NCI-H2227 (cell line): ENCODE data around the gene WNT8B.

Source experiments
- DNase-seq: peaks from one replicate; lab custom pipeline; 2025; ENCODE audit not compliant: unreplicated experiment; lab: John Stamatoyannopoulos, UW

WNT8B gene

DNA sequence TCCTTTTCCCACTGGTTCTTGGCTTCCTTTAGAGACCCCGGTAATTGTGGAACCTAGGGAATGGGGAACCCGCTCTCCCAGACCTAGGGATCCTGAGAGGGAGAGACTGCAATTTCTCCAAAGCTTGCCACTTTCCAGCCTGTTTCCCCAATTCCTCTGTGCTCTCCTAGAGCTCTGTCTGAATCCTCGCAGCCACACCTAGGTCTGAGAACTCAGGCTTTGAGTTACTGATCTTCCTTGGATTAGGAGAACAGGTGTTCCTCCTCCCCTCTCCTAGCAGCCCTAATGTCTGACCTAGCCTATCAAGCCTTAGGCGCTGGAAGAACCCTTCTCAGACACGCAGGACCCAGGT, 20.0 kb downstream of the WNT8B start:
- no peak for DNase-seq

DNA sequence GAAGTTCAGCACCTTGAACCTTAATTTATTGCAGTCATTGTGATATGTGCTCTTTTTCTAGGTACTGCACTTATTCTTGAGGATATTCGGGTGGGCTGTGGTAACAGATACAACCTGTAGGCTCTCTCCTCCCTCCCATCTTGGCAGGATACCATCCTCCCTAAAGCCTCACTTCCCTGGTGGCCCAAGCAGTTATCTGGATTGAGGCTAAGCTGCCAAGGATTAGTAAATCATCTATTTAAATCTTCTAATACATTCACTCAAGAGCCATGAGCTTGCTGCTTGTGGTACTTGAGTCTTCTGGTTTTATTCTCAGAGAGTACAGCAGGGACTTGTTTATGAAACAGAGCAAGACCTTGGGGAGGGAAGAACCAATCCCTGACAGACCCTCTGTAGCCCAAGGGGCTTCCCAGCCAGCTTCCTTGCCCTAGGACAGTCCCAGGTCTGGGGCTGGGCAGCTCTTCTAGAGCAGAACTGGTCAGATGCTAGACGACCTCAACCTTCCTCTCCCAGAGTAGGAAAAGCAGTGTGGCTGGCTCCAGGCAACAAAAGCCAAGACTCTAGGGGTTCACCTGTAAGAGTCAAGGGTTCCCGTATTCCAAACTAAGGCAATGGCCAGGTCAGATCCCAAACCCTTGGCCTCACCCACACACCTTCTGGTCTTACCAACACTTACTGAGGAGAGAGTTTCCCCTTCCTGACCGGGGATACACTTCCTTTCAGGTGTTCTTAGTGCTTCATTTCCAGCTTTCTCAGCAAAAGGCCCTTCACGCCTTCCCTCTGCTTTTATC, 21.3 kb downstream of the WNT8B start:
- DNase-seq: no peak

DNA sequence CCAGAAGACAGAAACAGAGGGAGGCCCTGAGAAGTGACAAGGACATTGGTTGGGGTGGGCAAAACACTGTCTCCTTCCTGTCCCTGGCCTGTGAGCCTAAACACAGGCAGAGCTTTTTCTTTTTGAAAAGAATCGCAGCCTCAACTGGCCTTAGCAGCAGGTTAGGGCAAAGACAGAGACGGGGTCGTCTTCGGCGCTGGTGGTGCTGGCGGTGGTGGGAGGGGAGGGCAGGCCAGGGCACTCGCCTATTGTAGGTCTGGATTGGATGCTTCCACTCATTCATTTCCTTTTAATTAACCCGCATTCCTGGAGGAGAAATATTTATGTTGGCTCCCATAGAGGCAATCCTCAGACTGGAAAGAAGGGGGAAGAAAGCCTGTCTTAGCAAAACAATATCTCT, 22.6 kb downstream of the WNT8B start:
- no peak for DNase-seq

DNA sequence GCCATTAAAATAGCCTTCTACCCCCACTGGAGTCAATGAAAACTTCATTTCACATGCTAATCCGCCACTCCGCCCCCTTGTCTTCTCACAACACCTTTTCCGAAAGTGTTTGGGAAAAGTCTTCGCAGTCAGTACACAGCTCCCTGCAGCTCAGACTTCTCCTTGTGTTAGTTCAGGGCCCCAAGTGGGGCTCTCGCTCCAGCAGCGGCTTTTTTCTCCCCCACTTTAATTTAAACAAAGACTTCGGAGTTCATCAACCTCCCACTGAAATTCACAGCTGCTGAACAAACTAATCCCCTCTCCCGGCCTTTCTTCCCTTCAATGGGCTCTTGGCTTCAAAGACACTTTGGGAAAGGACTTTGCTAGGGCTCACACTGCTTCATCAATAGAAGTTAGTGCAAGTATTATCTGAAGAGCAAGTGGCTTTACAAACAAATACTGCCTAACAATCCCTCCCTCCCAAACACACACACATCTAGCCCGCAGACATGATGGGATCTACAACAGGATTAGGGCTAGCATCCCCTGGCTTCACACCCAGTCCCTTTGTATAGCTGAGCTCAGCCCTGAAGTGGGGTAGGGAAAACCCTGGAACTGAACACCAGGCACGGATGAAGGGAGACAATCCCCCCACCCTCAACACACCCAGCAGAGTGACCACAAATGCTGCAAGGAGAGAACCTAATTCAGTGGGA, 23.1 kb downstream of the WNT8B start:
- DNase-seq: no peak

DNA sequence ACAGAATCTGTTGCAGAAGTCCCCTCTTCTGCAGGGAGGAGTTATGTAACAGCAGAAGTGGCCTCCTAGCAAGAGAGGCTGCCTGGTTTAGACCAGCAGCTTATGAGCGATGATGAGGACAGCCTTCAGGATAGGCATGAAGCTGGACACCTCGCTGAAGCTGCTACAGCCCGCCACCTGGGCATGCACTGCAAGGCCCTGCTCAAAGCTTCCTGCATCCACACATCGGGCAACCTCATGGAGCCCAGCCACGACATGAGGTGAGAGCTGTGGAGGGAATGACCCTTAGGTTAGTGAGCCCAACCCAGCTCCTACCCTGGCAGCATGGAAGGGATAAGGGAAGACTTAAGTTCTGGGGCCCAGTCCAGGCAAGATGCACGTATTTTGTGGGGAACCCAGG, 24.7 kb downstream of the WNT8B start:
- DNase-seq: no peak

DNA sequence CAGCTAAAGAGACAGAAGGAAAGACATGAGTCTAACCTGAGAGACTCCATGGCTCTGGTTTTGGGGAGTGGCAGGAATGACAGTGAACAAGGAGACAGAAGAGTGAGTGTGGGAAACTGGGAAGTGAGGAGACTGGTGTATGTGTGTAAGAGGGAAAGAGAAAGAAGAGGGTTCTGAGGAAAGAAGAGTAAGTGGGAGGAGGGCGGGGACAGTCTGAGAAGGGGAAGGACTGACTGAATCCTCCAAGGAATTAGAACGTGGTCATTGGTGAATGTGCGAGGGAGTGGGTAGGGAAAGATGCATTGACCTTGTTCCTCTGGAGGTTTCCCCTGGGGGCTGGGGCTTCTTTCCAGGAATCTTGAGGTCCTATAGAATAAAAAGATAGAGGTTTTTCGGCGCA, 26.6 kb downstream of the WNT8B start:
- DNase-seq: no peak

DNA sequence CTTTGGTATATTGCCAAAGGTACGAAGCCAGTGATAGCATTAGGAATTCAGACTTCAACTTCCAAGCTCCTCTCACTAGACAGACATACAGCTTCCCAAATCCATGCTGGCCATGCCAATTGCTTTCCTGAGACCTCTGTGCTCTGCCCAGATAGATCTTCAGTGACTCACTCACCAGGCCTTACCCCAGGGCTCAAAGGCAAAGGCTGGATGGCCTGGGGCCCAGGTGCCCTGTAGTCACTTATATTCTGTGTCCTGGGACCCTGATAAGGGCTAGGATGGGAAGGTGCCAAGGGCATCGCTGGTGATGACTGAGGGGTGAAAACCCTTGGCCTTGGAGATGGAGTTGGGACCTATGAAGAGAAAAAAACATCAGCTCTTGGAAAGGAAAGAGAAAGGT, 27.7 kb downstream of the WNT8B start:
- DNase-seq: no peak

DNA sequence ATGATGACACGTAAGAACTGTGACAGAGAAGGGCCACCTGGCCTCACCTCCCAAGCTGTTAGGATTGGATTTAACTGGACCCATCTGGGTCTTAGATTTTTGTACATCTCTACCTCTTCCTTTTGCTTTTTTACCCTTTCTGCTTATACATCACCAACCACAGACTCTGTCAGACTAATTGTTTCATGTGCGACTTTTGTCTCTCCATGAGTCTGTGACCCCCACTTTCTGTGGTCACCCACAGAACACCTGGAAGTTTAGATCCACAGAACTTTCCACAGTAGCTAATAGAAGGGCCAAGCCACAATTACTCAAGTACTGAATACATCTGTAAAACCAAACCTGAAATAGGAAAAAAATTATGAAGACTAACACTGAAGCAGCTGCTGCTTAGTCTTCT, 33.8 kb downstream of the WNT8B start:
- DNase-seq: no peak

DNA sequence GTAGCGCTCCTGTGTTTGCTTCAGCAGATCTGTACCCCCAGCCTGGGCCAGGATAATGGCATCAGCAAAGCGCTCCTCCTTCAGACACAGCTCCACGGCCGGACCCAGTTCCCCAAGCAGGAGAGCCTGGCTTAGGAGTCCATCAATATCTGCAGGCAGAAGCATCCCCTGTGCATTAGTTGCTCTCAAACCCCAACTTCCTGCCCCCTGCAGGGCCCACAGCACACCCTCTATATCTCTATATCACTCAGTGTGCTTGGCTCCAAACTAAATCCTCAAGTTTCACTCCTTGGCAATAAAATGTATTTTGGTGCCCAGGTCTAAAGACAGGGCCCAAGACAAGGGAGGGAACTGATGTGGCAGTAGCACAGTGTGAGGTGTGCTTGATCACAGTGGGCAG, 35.2 kb downstream of the WNT8B start:
- DNase-seq: no peak

DNA sequence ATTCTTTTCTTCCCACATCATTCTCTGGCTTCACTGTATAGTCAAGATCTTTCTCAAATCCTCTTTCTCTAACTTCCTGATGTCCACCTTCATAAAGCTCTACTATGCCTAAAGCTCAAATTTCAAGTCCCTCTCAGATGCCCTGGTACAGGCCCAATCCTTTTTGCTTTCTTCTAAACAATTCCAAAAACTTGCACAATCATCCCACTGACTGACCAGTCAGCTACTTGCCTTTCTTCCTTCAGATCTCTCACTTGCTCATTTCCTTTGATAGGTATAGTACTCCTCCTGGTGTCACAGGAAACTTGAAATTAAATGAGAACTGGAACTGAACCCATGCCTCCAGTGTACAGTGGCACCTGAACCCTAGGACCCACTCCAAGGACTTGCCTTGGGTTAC, 38.6 kb downstream of the WNT8B start:
- DNase-seq: no peak

DNA sequence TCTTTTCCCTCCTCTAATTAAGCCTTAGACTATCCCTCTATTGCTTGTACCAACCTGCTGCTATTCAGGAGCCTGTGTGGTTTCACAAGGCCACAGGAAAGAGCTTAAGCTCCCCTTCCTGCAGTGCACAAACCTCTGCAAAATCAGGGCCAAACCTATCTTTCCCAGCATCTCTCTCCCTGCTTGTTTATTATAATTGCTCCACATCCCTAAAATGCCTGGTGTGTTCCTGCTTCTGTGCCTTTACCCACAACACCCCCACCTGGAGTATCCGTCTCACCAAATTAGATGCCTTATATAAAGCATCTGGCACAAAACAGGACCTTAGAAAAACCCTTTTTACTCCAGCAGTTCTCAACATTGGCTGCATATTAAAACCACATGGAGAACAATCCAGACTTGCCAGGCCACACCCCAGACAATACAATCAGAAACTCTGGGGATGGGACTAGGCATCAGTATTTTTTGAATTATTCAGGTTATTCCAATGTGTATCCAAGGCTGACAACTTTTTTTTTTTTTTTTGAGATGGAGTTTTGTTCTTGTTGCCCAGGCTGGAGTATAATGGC, 40.2 kb downstream of the WNT8B start:
- DNase-seq: no peak

DNA sequence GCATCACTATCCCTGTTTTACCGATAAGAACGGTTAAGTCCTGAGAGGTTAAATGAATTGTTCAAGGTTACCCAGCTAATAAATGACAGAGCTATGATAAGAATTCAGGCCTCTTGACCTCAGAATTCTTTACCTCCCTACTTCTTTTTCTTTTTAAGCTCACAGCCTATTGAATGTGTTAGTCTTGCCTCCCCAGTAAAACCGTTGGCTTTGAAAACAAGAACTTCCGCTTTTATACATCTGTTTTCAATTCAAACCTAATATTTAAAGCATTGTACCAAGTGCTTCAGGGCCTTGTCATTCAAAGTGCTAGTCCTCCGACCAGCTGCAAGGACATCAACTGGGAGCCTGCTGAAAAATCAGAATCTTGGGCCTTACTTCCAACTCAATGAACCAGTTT, 41.3 kb downstream of the WNT8B start:
- DNase-seq: no peak

DNA sequence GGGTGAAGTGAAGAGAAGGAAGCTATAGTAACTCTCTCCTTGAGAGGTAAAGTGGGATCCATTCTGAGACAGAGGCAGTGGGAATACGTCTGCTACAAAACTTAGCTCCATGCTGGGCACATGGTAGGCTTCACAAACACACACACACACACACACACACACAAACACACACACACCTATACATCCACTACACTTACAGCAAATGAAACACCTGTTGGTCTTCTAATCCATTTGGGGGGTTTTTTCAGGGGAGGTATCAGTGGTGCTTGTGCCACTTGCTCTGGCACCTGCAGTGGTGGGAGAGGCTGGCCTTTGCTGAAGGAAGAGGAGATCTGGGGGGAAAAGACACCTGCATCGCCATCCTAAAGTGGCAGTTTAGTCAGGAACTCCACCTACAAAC, 42.4 kb downstream of the WNT8B start:
- DNase-seq: no peak

DNA sequence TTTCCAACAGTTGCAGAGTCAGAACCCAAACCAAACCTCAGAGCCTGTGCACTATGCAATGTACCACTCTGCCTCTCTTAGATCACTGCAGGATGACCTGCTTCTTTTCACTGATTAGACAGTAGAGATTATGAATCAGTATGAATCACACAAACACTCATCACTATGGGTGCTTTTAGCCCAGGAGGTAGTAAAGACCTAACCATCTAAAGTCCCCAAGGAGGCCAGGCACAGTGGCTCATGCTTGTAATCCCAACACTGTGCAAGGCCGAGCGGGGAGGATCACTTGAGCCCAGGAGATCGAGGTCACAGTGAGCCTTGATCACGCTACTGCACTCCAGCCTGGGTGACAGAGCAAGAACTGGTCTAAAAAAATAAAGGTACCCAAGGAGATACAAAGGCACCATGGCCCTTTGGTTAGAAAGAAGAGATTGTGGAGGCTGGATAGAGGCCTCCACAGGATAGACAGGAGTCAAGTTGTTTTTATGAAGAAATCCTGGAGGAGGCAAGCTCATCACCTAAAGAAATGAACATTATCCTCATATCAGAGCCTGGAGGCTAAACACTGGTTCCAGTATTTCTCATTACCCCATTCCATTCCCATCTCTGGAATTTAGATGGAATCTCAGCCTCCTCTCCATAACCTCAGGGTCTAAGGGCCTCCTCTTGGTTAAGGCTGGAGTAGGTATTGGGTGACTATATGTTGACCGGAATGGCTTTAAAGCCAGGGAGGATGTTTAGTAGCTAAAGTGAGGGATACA, 44.0 kb downstream of the WNT8B start:
- DNase-seq: no peak

DNA sequence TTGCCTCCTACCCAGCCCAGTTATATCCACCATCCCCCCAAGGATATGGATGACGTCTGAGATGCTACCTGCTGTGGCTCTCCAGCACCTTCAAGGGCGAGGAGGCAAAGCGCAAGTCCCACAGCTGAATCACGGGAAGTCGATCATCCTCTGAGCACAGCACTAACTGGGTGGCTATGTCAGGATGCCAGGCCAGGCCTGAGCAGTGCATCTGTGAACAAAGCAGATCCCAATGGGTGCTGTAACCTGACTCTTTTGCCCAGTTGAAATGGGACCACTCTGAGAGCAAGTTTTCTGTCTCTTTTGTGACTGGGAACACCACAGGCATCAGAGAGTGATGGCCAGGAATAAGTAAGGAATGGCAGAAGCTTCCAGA, 44.5 kb downstream of the WNT8B start:
- no peak for DNase-seq

DNA sequence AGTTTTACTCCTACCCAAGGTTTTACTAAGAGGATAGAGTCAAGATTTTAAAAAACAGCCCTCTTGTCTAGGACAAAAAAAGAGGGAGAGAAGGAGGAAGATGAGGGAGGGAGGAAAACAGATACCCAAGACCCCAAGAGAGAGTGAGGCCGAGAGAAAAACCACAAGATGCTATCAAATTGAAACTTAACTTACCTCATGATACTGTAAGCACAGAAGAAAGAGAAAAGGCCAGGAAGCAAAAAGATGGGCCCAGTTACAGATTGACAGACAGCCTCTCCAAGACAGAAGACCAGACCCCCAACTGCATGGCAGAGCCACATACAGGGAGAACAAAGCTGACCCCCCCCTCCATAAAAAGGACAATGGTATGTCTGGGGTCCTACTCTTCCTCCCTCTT, 45.5 kb downstream of the WNT8B start:
- no peak for DNase-seq

DNA sequence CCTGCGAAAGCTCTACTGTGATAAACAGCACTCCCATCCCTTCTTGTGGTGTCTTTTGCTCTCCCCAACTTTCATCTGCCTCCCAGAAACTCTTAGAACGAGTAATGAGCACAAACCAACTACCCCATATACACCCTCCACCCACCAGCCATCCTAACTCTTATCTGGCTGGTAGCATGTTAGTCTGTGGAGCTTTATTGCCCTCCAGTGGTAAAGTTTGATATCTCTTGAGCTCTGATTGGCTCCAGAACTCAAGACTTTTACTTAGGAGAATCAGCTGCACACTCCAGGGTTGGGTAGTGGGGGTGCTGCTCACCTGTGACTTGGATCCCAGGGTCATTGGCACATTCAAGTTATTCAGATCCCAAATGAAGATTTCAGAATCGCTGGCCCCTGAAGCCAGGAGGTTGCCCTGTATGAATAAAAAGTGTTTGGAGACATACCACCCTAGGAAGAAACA, 45.9 kb downstream of the WNT8B start:
- DNase-seq: peak; percentile 48

DNA sequence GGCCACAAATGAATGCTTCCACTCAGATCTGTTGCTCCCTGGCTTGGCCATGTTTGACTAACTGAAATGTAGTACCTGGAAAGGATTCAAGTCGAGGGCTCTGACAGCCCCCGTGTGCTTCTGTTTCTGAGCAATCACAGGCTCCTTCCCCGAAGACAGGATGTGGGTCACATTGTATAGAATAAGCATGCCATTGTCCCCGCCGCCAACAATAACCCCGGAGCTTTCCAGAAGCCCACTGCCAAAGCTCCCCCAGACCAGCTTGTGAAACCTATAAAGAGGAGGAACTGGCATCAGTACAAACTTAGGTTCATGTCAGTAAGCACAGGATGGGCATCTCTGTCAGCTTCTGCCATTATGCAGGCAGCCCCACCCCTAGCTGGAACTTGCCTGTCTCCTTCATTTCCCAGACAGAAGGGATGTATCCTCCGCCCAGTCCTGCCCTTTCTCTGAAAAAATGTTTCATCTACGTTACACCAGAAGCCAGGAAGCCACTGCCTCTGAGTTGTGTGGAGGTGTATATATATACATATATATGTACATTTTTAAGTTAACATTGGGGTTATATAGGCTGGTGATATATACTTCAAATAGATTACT, 46.5 kb downstream of the WNT8B start:
- no peak for DNase-seq

DNA sequence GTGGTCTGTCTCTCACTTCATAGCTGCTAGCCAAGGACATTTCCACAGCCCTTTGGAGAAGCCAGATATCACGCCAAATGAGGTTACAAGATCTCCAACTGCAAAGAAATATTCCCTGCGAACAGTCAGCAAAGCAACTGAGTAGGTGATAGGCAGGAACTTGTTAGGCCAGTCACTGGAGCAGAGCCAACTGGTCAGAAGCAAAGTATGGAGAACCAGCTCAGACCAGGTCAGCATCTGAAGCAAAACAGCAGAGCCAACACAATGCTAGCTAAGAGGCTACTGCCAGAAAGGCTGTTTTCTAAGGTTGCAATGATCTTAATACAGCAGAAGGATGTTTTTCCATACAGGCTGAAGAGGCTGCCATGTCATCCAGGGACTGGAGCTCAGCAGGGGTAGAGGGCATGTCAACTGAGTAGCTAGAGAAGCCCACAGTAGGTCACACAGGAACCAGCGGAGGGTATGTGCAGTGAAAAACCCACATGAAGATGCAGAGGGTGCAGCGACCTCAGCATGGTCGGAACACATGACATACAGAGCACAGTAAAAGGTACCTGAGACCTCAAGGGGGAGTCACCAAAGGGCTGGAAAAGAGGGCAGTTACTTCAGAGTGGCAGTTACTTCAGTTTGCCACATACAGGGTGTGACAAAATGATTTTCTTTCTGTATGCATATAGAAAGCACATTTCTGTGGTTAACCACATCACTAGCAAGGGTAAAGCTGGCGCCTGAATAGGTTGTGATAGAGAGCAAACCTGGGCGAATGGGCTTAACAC, 47.9 kb downstream of the WNT8B start:
- DNase-seq: no peak

DNA sequence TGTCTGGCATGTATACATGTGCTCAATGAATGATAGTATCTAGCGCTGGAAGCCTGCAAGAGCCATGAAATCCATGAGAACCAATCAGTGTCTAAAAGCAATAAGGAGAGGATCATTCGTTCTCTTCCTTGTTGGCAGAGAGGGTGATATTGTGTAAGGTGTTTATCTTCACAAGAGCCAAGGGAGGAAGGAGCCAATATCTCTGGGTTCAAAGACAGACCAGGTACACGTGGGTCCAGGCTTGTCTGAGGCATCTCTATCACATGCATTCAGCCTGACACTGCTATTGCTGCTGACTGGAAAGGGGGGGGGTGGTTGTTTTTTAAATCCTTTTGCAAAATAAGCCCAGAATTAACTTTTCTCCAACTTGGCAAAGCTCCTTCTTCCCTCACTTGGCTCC, 52.8 kb downstream of the WNT8B start:
- no peak for DNase-seq

DNA sequence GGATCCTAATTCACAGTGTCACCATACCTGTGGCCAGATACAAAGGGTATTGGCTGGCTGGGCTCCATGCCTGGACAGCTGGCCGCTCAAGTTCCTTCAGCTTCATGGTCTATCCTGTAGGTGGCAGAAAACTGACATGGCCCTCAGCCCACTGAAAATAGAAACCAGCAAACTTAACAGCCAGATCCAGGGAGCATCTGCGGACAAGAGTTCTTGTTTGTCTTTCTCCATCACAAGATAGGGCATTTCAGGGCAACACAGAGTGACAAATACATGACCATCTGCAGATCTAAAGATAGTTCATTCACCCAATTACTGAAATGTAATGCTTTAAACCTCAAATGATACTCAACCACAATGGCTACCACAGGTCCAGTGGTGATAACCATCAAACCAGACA, 54.0 kb downstream of the WNT8B start:
- DNase-seq: no peak
